ENCODE results near the gene C21orf58.

- TF ChIP-seq GATA2 (IDR thresholded peaks at IDR 0.05; ENCODE audit: low read depth, low read length) (no peak), GATA3 (IDR thresholded peaks at IDR 0.05; ENCODE audit: low read depth, low read length) (no peak)
These were observed 12.1 kb downstream of the C21orf58 start for GRCh38 chr21:46311568-46311967.
